K562 (cell line): Measurements from ENCODE around the gene NHLH2. TPM values are rescaled to one million over a fixed set of nuclear protein-coding genes. Genes with fewer than 3 reads are reported as not detected.

Source experiments
- ATAC-seq: fragments of 200-7000 bp; cut with Tn5 transposase; 3 replicates; pipeline ENCODE4 v1.9.1; 2020; ENCODE audit warnings: moderate library complexity
- BruUV-seq: library from RNA; stranded (reverse); fragments of 400-500 nt; replicated peaks from 2 replicates; lab custom pipeline; 2021; lab: Mats Ljungman, UMichigan
- CTCF ChIA-PET: fragments of 300-600 bp; formaldehyde crosslinking; extraction: SDS; loops from one replicate; lab custom pipeline; 2021; ENCODE audit warnings: low intra/inter-chr PET ratio; lab: Yijun Ruan, JAX
- POLR2A ChIA-PET: fragments of 300-600, 350-650 bp; sonication (Branson Sonifier 250); formaldehyde crosslinking; extraction: SDS; loops from one replicate; lab custom pipeline; 2021; ENCODE audit warnings: antibody characterized with exemption, inconsistent platforms; lab: Yijun Ruan, JAX
- DNase-seq, 4 experiments: peaks; one replicate each; pipeline versions ENCODE4 v3.0.0 to v3.0.0-alpha.2; 2011 to 2018; ENCODE audit warnings: low spot score in 3 of 4, mixed read lengths in 3 of 4; ENCODE audit errors: extremely low read depth in 1 of 4
- FAIRE-seq: peaks from 2 replicates; lab custom pipeline; 2011; peaks lifted over from hg19 to GRCh38; lab: Jason Lieb, UNC
- H2AFZ ChIP-seq: 2 replicates; pipeline ENCODE4 v1.6.0; 2011; ENCODE audit warnings: low read depth, low read length, control low read depth, inconsistent platforms
- H3K27ac ChIP-seq: fragments of 200-600 bp; 3 replicates; pipeline ENCODE4 v1.8.0; 2011; ENCODE audit warnings: low read depth, mild to moderate bottlenecking, control low read depth, inconsistent platforms, low read length, moderate library complexity, mixed read lengths; ENCODE audit errors: extremely low read depth
- H3K27me3 ChIP-seq, 2 experiments: fragments of 300-600 bp in 1 of 2; 2 replicates in 1 of 2; 3 replicates in 1 of 2; pipeline versions ENCODE4 v1.6.0 to v1.8.0; 2011; ENCODE audit warnings: inconsistent platforms in 2 of 2, low read length in 2 of 2, mild to moderate bottlenecking in 1 of 2, mixed read lengths in 1 of 2, moderate library complexity in 1 of 2; ENCODE audit not compliant: control insufficient read depth in 2 of 2, insufficient read depth in 2 of 2
- H3K36me3 ChIP-seq: fragments of 300-600 bp; 3 replicates; pipeline ENCODE4 v1.8.0; 2011; ENCODE audit warnings: mild to moderate bottlenecking, low read length, inconsistent platforms; ENCODE audit not compliant: control insufficient read depth, insufficient read depth
- H3K4me1 ChIP-seq, 2 experiments: fragments of 200-600 bp in 1 of 2; replicated peaks in 1 of 2; 2 replicates in 1 of 2; 3 replicates in 1 of 2; pipeline versions ENCODE4 v1.5.1 to v1.8.0; 2011; ENCODE audit warnings: inconsistent platforms in 2 of 2, low read length in 2 of 2, mild to moderate bottlenecking in 1 of 2, mixed read lengths in 1 of 2, moderate library complexity in 1 of 2; ENCODE audit not compliant: control insufficient read depth in 2 of 2, insufficient read depth in 2 of 2
- H3K4me2 ChIP-seq: 2 replicates; pipeline ENCODE4 v1.6.1; 2011; ENCODE audit warnings: low read length, control low read depth, inconsistent platforms, mixed read lengths; ENCODE audit not compliant: insufficient read depth
- H3K4me3 ChIP-seq: fragments of 200-600 bp; sonication (generic), shearing (Covaris generic); 2 replicates; pipeline ENCODE4 v1.5.1; 2016; ENCODE audit warnings: control low read depth, inconsistent platforms
- H3K79me2 ChIP-seq: fragments of 200-600 bp; 3 replicates; pipeline ENCODE4 v1.8.0; 2011; ENCODE audit warnings: low read length, inconsistent platforms; ENCODE audit not compliant: control insufficient read depth, insufficient read depth
- H3K9ac ChIP-seq, 2 experiments: 2 replicates each; pipeline versions ENCODE4 v1.6.0 to v1.6.1; 2011; ENCODE audit warnings: low read depth in 2 of 2, low read length in 2 of 2, control low read depth in 1 of 2, inconsistent platforms in 1 of 2, mild to moderate bottlenecking in 1 of 2, mixed read lengths in 1 of 2; ENCODE audit not compliant: insufficient read depth in 1 of 2
- H3K9me1 ChIP-seq: one replicate; pipeline ENCODE4 v1.6.0; 2011; ENCODE audit warnings: inconsistent platforms, mild to moderate bottlenecking, low read length, moderate library complexity; ENCODE audit not compliant: control insufficient read depth, insufficient read depth
- H3K9me3 ChIP-seq: replicated peaks from 2 replicates; pipeline ENCODE4 v1.5.1; 2011; ENCODE audit warnings: low read depth, low read length, inconsistent platforms; ENCODE audit not compliant: control insufficient read depth, insufficient read depth
- H4K20me1 ChIP-seq: replicated peaks from 2 replicates; pipeline ENCODE4 v1.6.1; 2011; ENCODE audit warnings: low read length, inconsistent platforms, mixed read lengths; ENCODE audit not compliant: control insufficient read depth, insufficient read depth
- CBFA2T3 ChIP-seq: fragments of 450-650 bp; IDR thresholded peaks from 2 replicates; pipeline ENCODE4 v1.6.1; 2017
- CEBPB ChIP-seq: fragments of 450-650 bp; IDR thresholded peaks from 2 replicates; pipeline ENCODE4 v1.6.1; 2016; ENCODE audit warnings: missing genetic modification characterization, missing compliant biosample characterization
- CGGBP1 ChIP-seq: fragments of 250-450 bp; sonication (Bioruptor Pico); IDR thresholded peaks from 2 replicates; pipeline ENCODE4 v1.9.0; 2021; ENCODE audit warnings: mild to moderate bottlenecking
- COPS2 ChIP-seq: fragments of 450-650 bp; conservative IDR thresholded peaks from 2 replicates; pipeline ENCODE4 v1.6.1; 2016; ENCODE audit warnings: mild to moderate bottlenecking, moderate library complexity
- DMBX1 ChIP-seq: fragments of 250-450 bp; sonication (Bioruptor Pico); IDR thresholded peaks from 2 replicates; pipeline ENCODE4 v1.8.0; 2022; ENCODE audit warnings: inconsistent platforms, mild to moderate bottlenecking, moderate library complexity, borderline replicate concordance
- EWSR1 ChIP-seq: fragments of 450-650 bp; IDR thresholded peaks from 2 replicates; pipeline ENCODE4 v1.6.1; 2018; ENCODE audit warnings: borderline replicate concordance, mild to moderate bottlenecking, low read depth, moderate library complexity; ENCODE audit not compliant: partially characterized antibody
- GMEB1 ChIP-seq: fragments of 250-450 bp; sonication (Bioruptor Pico); IDR thresholded peaks from 2 replicates; pipeline ENCODE4 v1.4.0; 2020; ENCODE audit warnings: mild to moderate bottlenecking
- GTF2F1 ChIP-seq: IDR thresholded peaks from 2 replicates; pipeline ENCODE4 v1.6.1; 2011; ENCODE audit warnings: low read depth, low read length, improper control_type of control experiment
- KAT7 ChIP-seq: sonication (generic); formaldehyde crosslinking; IDR thresholded peaks from 2 replicates; pipeline ENCODE4 v1.8.0; 2022; ENCODE audit warnings: missing genetic modification reagents, mild to moderate bottlenecking, borderline replicate concordance
- KDM1A ChIP-seq, 2 experiments: fragments of 450-650 bp; IDR thresholded peaks; 2 replicates each; pipeline ENCODE4 v1.6.1; 2016; ENCODE audit warnings: mild to moderate bottlenecking in 2 of 2
- MCM5 ChIP-seq: fragments of 450-650 bp; IDR thresholded peaks from 2 replicates; pipeline ENCODE4 v1.6.1; 2016; ENCODE audit warnings: low read depth
- RFX1 ChIP-seq: fragments of 450-650 bp; IDR thresholded peaks from 2 replicates; pipeline ENCODE4 v1.6.1; 2016; ENCODE audit warnings: mild to moderate bottlenecking, moderate library complexity
- RNF2 ChIP-seq: sonication (generic); IDR thresholded peaks from 2 replicates; pipeline ENCODE4 v1.6.1; 2016
- SMC3 ChIP-seq: conservative IDR thresholded peaks from 2 replicates; pipeline ENCODE4 v1.6.1; 2011; ENCODE audit warnings: low read depth, low read length, improper control_type of control experiment; ENCODE audit not compliant: insufficient read depth
- SNAPC5 ChIP-seq: fragments of 250-450 bp; sonication (Bioruptor Pico); IDR thresholded peaks from 2 replicates; pipeline ENCODE4 v1.8.0; 2021; ENCODE audit warnings: moderate library complexity, mild to moderate bottlenecking, inconsistent platforms
- TBP ChIP-seq: optimal IDR thresholded peaks from 2 replicates; pipeline ENCODE3; 2011; ENCODE audit warnings: low read depth, low read length, improper control_type of control experiment
- TRIM24 ChIP-seq, 2 experiments: fragments of 450-650 bp; IDR thresholded peaks; 2 replicates each; pipeline ENCODE4 v1.6.1; 2016
- VEZF1 ChIP-seq: fragments of 200-800 bp; sonication (Bioruptor generic); IDR thresholded peaks from 2 replicates; pipeline ENCODE4 v1.6.1; 2017; ENCODE audit warnings: missing genetic modification characterization, missing compliant biosample characterization
- WGBS: fragments of 100-300 bp; shearing (Covaris generic); methylation state at CpG from one replicate; pipeline ENCODE4 v1.1.6; 2016; ENCODE audit warnings: low coverage, mixed read lengths; ENCODE audit not compliant: insufficient coverage; ENCODE audit errors: missing lambda C conversion rate; 5-methylcytosine and 5-hydroxymethylcytosine counted together
- in situ Hi-C: fragments of 300-500 bp; cut with MboI; formaldehyde crosslinking; loops from 4 replicates; pipeline ENCODE4 v1.15.0; 2018; ENCODE audit warnings: inconsistent platforms, mixed read lengths
- intact Hi-C: fragments of 100-400 bp; cut with micrococcal nuclease; formaldehyde crosslinking; loops from 2 replicates; pipeline ENCODE4 v1.14.2; 2022
- polyA plus RNA-seq, 8 experiments: library from polyadenylated mRNA; depleted of rRNA in 4 of 8; stranded (reverse) in 5 of 8; unstranded in 3 of 8; fragments of >200 nt; fragmentation: Nextera tagmentation in 2 of 8; fragmentation: Illumina TruSeq in 1 of 8; extraction: Ambion mirVana in 2 of 8; extraction: Trizol in 1 of 8; gene quantifications; 2 replicates each; pipeline versions ENCODE4 v1.2.1 to v1.2.3, GENCODE V29; 2011 to 2014; ENCODE audit warnings: inconsistent platforms in 1 of 8, missing spikeins in 1 of 8
- total RNA-seq, 7 experiments: library from RNA; depleted of rRNA in 6 of 7; stranded (reverse); fragments of >200 nt in 6 of 7; fragmentation: Illumina TruSeq in 2 of 7; extraction: Trizol in 2 of 7; gene quantifications; 2 replicates each; pipeline versions ENCODE4 v1.2.1 to v1.2.3, GENCODE V29; 2011 to 2021; ENCODE audit warnings: low replicate concordance in 1 of 7

The NHLH2 gene
- total and polyA plus RNA-seq, 9 of the 15 experiments (the other 6 are each of a cell fraction or from before 2014, with no cell fraction given), result not detected

GRCh38 chr1:115830963-115831362 lies 10.0 kb downstream of the NHLH2 start:
- Histone ChIP-seq H3K36me3 (no peaks in the 10 kb centered on the region), H3K4me2 (no peak overlapping the region), H3K27me3 (peaks cover 0 to 15% of the 10 kb centered on the region in 2 experiments; a peak in 4 of 5 replicates), H3K79me2 (no peaks in the 10 kb centered on the region), H3K27ac (no peak overlapping the region), H3K4me1 (peaks cover 0 to 10% of the 10 kb centered on the region in 2 experiments; a peak in 3 of 5 replicates), H3K9ac (no peak overlapping the region), H3K9me1 (no peaks in the 10 kb centered on the region), H3K9me3 (no peaks in the 10 kb centered on the region), H3K4me3 (no peak overlapping the region), H4K20me1 (no peaks in the 10 kb centered on the region), H2AFZ (no peak overlapping the region)
- POLR2A ChIA-PET, result no interaction called here
- no peak for ATAC-seq
- CTCF ChIA-PET, result no interaction called here
- no peak for DNase-seq
- intact Hi-C loops, result no loop called here
- in situ Hi-C loops, result no loop called here
- FAIRE-seq, result no peak
- WGBS, result 2% methylated on average over 3 of the region's 3 CpGs
- TF ChIP-seq GTF2F1, result no peak
- TF ChIP-seq VEZF1 (CRISPR knock-in tag), result no peak
- TF ChIP-seq TBP, result no peak
- TF ChIP-seq KAT7 (CRISPR knock-in tag), result no peak
- no peak for TF ChIP-seq CBFA2T3
- TF ChIP-seq SMC3, result no peak
- no peak for TF ChIP-seq GMEB1 (CRISPR knock-in tag)
- no peak for TF ChIP-seq KDM1A (IDR thresholded peaks at IDR 0.05)
- no peak for TF ChIP-seq COPS2
- TF ChIP-seq RFX1, result no peak
- TF ChIP-seq RNF2, result no peak
- no peak for TF ChIP-seq SNAPC5 (CRISPR knock-in tag)
- no peak for TF ChIP-seq MCM5
- TF ChIP-seq CEBPB (tag), result no peak
- TF ChIP-seq CGGBP1 (CRISPR knock-in tag), result no peak
- TF ChIP-seq EWSR1, result no peak
- TF ChIP-seq DMBX1, result no peak
- no peak for TF ChIP-seq TRIM24 (IDR thresholded peaks at IDR 0.05)
- BruUV-seq, result no TSS peak
